Fibroblast of lung (primary cell): ENCODE data around the gene ZNF503.

ENCODE experiments used
- CTCF ChIP-seq, 2 donors: IDR thresholded peaks in 1 of 2; conservative IDR thresholded peaks in 1 of 2; 1 replicate in 1 of 2; 2 replicates in 1 of 2; pipeline ENCODE4 v1.5.1; 2011 to 2012; ENCODE audit warnings: low read length in 2 of 2, control low read depth in 1 of 2, inconsistent platforms in 1 of 2, low read depth in 1 of 2, mild to moderate bottlenecking in 1 of 2
- EZH2 ChIP-seq: IDR thresholded peaks from 2 replicates; pipeline ENCODE4 v1.5.1; 2012; ENCODE audit warnings: low read length, control low read depth, mild to moderate bottlenecking; ENCODE audit errors: missing control alignments

- no peak for TF ChIP-seq CTCF (conservative IDR thresholded peaks at IDR 0.05 in 1 of 2, IDR thresholded peaks at IDR 0.05 in 1 of 2; ENCODE audit: low read depth in 1 of 2, low read length in 2 of 2)
- TF ChIP-seq EZH2: no peak
These were observed 44.9 kb upstream of the ZNF503 start for GRCh38 chr10:75446508-75446907.
